T-helper 9 cell (primary cell): ENCODE measurements around the gene CFDP1.
"Not testable (repeated sequence)": the region's sequence is repeated elsewhere in the genome, so short reads cannot be mapped to it uniquely, and the experiment has no call there.

ENCODE experiments used
- DNase-seq: peaks from one replicate; pipeline ENCODE4 v3.0.0-alpha.2; 2020

Gene CFDP1

GRCh38 chr16:75288181-75288580, 145.1 kb downstream of the CFDP1 start:
- no peak for DNase-seq

- no peak for DNase-seq
Measured at GRCh38 chr16:75287708-75288107, 145.6 kb downstream of the CFDP1 start.

- DNase-seq, result no peak
Measured at GRCh38 chr16:75286389-75286788, 146.9 kb downstream of the CFDP1 start.

- no peak for DNase-seq
Measured at GRCh38 chr16:75282466-75283281, 150.6 kb downstream of the CFDP1 start.

- no peak for DNase-seq
Measured at GRCh38 chr16:75281826-75282225, 151.5 kb downstream of the CFDP1 start.

GRCh38 chr16:75281009-75281408, 152.3 kb downstream of the CFDP1 start:
- not testable (repeated sequence) for DNase-seq

GRCh38 chr16:75280331-75280804, 152.9 kb downstream of the CFDP1 start:
- DNase-seq, result no peak

- no peak for DNase-seq
Measured at GRCh38 chr16:75279305-75279704, 154.0 kb downstream of the CFDP1 start.

- no peak for DNase-seq
Measured at GRCh38 chr16:75273054-75273925, 160.0 kb downstream of the CFDP1 start.

- not testable (repeated sequence) for DNase-seq
Measured at GRCh38 chr16:75272629-75273028, 160.7 kb downstream of the CFDP1 start.

GRCh38 chr16:75272097-75272551, 161.2 kb downstream of the CFDP1 start:
- DNase-seq, result no peak

- no peak for DNase-seq
Measured at GRCh38 chr16:75271441-75272096, 161.7 kb downstream of the CFDP1 start.

GRCh38 chr16:75269358-75269757, 163.9 kb downstream of the CFDP1 start:
- not testable (repeated sequence) for DNase-seq

- DNase-seq, result no peak
Measured at GRCh38 chr16:75267631-75268264, 165.6 kb downstream of the CFDP1 start.

- DNase-seq, result no peak
Measured at GRCh38 chr16:75266738-75267630, 166.3 kb downstream of the CFDP1 start.

GRCh38 chr16:75265911-75266701, 167.2 kb downstream of the CFDP1 start:
- no peak for DNase-seq

- no peak for DNase-seq
Measured at GRCh38 chr16:75264999-75265910, 168.0 kb downstream of the CFDP1 start.

- DNase-seq, result no peak
Measured at GRCh38 chr16:75264457-75264998, 168.8 kb downstream of the CFDP1 start.

GRCh38 chr16:75263963-75264445, 169.3 kb downstream of the CFDP1 start:
- no peak for DNase-seq
